Vagina (tissue), 2 donors: ENCODE data around the gene PADI2.

Experiments used
- POLR2A ChIP-seq, 2 donors: fragments of 450-650 bp; IDR thresholded peaks; one replicate each; pipeline ENCODE4 v1.6.1; 2017; ENCODE audit warnings: antibody characterized with exemption in 2 of 2, mild to moderate bottlenecking in 2 of 2, moderate library complexity in 2 of 2
- POLR2AphosphoS5 ChIP-seq, 2 donors: sonication (generic); formaldehyde crosslinking; IDR thresholded peaks; one replicate each; pipeline ENCODE4 v1.9.0; 2017; ENCODE audit warnings: antibody characterized with exemption in 2 of 2, mild to moderate bottlenecking in 2 of 2, low read depth in 1 of 2; ENCODE audit not compliant: insufficient read depth in 1 of 2
- TF ChIP-seq, protein P1 (sequence below), 3 experiments: fragments of 450-650 bp in 2 of 3; fragments of 200-600 bp in 1 of 3; sonication (generic) in 1 of 3; IDR thresholded peaks; one replicate each; pipeline ENCODE4 v1.5.1; 2017 to 2019; ENCODE audit warnings: antibody characterized with exemption in 3 of 3, mild to moderate bottlenecking in 2 of 3, moderate library complexity in 2 of 3

DNA sequence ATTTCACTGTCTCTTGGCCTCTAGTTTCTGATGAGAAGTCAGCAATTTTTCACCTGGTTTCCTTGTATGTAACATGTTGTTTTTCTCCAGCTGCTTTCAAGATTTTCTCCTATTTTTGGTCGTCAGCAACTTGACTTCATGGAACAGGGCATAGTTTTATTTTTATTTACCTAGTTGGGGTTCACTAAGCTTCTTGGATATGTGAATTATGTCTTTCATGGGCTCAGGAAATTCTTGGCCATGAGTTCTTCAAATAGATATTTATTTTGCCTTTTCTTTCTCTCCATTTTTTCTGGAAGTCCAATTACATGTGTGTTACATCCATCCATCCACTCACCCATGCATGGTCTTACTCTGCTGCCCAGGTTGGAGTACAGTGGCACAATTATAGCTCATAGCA lies 79.1 kb downstream of the PADI2 start:
- TF ChIP-seq, protein P1, sequence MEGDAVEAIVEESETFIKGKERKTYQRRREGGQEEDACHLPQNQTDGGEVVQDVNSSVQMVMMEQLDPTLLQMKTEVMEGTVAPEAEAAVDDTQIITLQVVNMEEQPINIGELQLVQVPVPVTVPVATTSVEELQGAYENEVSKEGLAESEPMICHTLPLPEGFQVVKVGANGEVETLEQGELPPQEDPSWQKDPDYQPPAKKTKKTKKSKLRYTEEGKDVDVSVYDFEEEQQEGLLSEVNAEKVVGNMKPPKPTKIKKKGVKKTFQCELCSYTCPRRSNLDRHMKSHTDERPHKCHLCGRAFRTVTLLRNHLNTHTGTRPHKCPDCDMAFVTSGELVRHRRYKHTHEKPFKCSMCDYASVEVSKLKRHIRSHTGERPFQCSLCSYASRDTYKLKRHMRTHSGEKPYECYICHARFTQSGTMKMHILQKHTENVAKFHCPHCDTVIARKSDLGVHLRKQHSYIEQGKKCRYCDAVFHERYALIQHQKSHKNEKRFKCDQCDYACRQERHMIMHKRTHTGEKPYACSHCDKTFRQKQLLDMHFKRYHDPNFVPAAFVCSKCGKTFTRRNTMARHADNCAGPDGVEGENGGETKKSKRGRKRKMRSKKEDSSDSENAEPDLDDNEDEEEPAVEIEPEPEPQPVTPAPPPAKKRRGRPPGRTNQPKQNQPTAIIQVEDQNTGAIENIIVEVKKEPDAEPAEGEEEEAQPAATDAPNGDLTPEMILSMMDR (IDR thresholded peaks at IDR 0.05): no peak
- TF ChIP-seq POLR2A (IDR thresholded peaks at IDR 0.05): no peak
- TF ChIP-seq POLR2AphosphoS5 (IDR thresholded peaks at IDR 0.05; ENCODE audit: insufficient read depth in 1 of 2, low read depth in 1 of 2): no peak
